Coronary artery (tissue), 2 donors: Measurements from ENCODE around the gene UBL4A.

Source experiments
- DNase-seq: peaks from one replicate; pipeline ENCODE4 v3.0.0-alpha.2; 2017; ENCODE audit warnings: low spot score
- H3K27ac ChIP-seq, 2 donors: fragments of 200-600 bp; sonication (generic); one replicate each; pipeline ENCODE4 v1.5.1; 2016 to 2019
- H3K4me3 ChIP-seq: fragments of 200-600 bp; sonication (generic); 2 replicates; pipeline ENCODE4 v1.5.1; 2016; ENCODE audit warnings: mild to moderate bottlenecking, moderate library complexity
- CTCF ChIP-seq: fragments of 200-600 bp; sonication (generic); IDR thresholded peaks from one replicate; pipeline ENCODE4 v1.5.1; 2019; ENCODE audit warnings: antibody characterized with exemption

UBL4A gene

GRCh38 chrX:154472685-154473632 is 13.5 kb downstream of the UBL4A start:
- TF ChIP-seq CTCF, result no peak
- no peak for DNase-seq
- H3K4me3 ChIP-seq, result no peak overlapping the region
- H3K27ac ChIP-seq, result no peak overlapping the region

GRCh38 chrX:154471839-154472684 is 14.4 kb downstream of the UBL4A start:
- no peak overlapping the region for H3K27ac ChIP-seq
- no peak overlapping the region for H3K4me3 ChIP-seq
- no peak for TF ChIP-seq CTCF
- no peak for DNase-seq

GRCh38 chrX:154470914-154471568 is 15.4 kb downstream of the UBL4A start:
- no peak overlapping the region for H3K4me3 ChIP-seq
- no peak overlapping the region for H3K27ac ChIP-seq
- TF ChIP-seq CTCF, result no peak
- DNase-seq, result no peak

GRCh38 chrX:154470434-154470833 is 16.0 kb downstream of the UBL4A start:
- DNase-seq, result no peak
- no peak for TF ChIP-seq CTCF

GRCh38 chrX:154469880-154470279 is 16.5 kb downstream of the UBL4A start:
- no peak for TF ChIP-seq CTCF
- DNase-seq, result no peak
- no peak overlapping the region for H3K4me3 ChIP-seq
- no peak overlapping the region for H3K27ac ChIP-seq

More at GRCh38 chrX:154470434-154470833, 16.0 kb downstream of the UBL4A start:
- no peak overlapping the region for H3K4me3 ChIP-seq
- H3K27ac ChIP-seq, result no peak overlapping the region

- Histone ChIP-seq H3K4me3 (no peak overlapping the region), H3K27ac (no peak overlapping the region)
- no peak for TF ChIP-seq CTCF
- DNase-seq, result no peak
Observed at GRCh38 chrX:154469114-154469513, 17.3 kb downstream of the UBL4A start.
